ENCODE results near the gene NOP58.
"Not testable (repeated sequence)": the region's sequence is repeated elsewhere in the genome, so short reads cannot be mapped to it uniquely, and the experiment has no call there.

The NOP58 gene

GRCh38 chr2:202265467-202266277 is at the start of gene NOP58:
NOP58 (plus strand) TSS chr2:202265763; CDS start chr2:202265942, 179 bp downstream.
- peak; percentile 73 to 82 for DNase-seq (ENCODE audit: low read depth in 2 of 2)

- no peak for DNase-seq (ENCODE audit: low read depth in 2 of 2)
These were observed 43.7 kb upstream of the NOP58 start for GRCh38 chr2:202221873-202222272.

- DNase-seq (ENCODE audit: low read depth in 2 of 2), result peak in 1 of 2 donors; percentile 7
These were observed 27.8 kb upstream of the NOP58 start for GRCh38 chr2:202237787-202238233.

DNA sequence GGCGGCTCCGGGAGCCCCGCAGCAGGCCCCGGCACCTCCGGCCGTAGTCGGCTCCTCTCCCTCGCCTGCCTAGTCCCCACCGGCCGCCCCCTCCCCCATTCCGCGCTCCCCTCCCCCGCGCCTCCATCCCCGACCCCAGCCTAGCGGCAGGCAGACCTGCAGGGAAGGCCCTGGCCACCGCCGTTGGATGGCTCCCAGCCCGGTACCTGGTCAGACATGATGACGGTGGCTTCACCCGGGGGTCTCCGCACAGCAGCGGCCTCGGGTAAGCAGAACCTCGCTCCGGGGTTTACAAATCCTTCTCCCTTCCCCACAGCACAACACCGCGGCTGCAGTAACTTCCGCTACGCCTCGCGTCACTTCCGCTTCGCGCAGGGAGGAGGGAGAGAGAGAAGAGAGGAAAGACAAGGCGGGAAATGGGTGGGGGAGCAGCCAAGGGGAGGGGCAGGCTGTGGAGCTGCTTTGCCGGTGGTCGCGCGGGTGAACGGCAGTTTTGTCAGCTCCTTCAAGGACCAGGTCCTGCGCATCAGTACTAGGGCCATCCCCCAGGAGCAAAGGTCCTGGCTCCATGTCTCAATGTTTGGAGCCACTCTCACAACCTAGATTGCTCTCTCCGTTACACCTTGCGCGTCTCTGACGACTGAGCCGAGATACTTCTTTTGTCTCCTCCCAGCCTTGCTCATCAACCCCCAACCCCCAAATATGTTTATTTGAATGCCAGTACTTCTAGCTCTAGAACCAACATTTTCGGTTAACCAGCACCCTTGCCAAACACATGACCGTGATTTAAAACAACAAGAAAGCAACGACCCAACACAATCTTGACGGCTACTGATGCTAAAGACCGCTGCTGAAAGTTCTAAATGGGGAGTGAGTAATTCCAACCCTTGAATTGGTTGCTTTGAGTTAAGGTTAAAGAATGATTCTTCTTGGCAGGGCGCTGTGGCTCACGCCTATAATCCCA is 27.0 kb upstream of the NOP58 start, which contains the start of gene SUMO1:
TSS of gene SUMO1 (minus strand) at position 364 of the 964 bp plus-strand sequence. CDS start at position 218, 146 bp downstream.
- peak; percentile 77 to 87 for DNase-seq (ENCODE audit: low read depth in 2 of 2)

- DNase-seq (ENCODE audit: low read depth in 2 of 2), result not testable (repeated sequence)
These were observed 17.9 kb upstream of the NOP58 start for GRCh38 chr2:202247710-202248109.

DNA sequence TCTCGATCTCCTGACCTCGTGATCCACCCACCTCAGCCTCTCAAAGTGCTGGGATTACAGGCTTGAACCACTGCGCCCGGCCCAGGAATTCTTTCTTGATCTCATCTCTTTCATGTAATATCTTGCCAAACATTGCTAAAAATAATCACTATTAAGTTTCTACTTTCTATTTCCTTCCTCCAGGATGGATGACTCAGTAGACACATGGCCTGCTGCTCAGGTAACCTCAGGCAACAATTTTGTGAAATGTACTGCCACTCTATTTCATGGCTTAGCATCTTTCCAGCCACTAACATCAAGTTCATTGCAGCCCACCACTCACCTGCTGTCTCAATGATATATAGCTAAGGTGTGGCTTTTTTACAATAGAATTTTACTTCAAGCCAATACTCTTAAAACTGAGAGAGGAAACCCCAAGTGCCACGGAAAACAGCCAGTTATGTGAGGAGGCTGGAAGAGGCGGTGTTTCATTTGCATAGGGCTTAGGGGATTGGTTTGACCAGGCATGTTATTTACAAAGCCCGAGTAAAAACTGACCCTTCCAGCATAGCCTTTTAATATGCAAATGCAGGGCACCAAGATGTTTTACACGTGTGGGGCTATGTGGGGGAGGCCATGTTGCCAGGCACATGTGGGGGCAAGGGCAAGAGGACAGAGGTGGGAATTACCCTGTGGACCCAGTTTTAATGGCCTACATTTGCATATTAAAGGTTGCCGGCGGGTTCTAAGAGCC is 15.9 kb upstream of the NOP58 start:
- no peak for DNase-seq (ENCODE audit: low read depth in 2 of 2)

GRCh38 chr2:202251494-202251893 is 14.1 kb upstream of the NOP58 start:
- DNase-seq (ENCODE audit: low read depth in 2 of 2), result no peak

DNA sequence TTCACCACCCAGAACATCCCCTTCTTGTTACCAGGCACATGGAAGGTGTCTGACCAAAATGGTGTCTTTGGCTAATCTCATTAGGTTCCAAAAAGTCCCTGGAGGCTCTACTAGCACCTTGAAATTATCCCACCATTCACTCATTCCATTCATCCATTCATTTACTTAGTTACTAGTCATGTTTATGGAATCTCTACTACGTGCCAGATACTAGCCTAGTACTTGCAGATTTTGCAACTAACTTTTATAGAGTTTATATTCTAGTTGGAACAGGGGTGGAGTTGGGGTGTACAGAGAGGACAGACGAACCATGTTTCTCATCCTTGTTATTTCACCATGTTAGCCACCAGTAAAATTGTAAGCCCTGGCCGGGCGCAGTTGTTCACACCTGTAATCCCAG is 4.0 kb upstream of the NOP58 start:
- no peak for DNase-seq (ENCODE audit: low read depth in 2 of 2)

GRCh38 chr2:202267495-202267894 is 1.9 kb downstream of the NOP58 start:
- no peak for DNase-seq (ENCODE audit: low read depth in 2 of 2)

DNA sequence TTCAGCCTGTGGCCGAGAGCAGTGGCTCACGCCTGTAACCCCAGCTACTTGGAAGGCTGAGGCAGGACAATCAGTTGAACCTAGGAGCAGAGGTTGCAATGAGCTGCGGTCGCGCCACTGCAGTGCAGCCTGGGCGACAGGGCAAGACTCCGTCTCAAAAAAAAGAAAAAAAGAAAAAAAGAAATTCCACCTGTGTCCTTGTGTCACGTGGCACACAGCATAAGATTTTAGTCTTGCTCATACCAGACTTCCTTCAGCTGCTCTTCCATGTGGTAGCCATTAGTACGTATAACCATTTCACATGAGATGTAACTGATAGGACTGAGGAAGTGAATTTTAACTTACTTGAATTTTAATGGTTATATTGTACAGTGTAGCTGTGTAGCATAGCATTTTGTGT is 4.0 kb downstream of the NOP58 start:
- DNase-seq (ENCODE audit: low read depth in 2 of 2), result no peak

DNA sequence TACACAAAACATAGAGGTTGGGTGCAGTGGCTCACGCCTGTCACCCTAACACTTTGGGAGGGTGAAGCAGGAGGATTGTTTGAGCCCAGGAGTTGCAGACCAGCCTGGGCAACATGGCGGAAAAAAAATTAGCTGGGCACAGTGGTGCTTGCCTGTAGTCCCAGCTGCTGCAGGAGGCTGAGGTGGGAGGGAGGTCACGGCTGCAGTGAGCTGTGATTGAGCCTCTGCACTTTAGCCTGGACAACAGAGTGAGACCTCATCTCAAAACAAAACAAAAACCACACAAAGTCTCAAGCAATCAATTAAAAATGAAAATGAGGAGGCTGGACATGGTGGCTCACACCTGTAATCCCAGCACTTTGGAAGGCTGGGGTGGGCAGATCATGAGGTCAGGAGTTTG is 4.9 kb downstream of the NOP58 start:
- DNase-seq (ENCODE audit: low read depth in 2 of 2), result no peak

- not testable (repeated sequence) for DNase-seq (ENCODE audit: low read depth in 2 of 2)
These were observed 10.6 kb downstream of the NOP58 start for GRCh38 chr2:202276078-202276720.

DNA sequence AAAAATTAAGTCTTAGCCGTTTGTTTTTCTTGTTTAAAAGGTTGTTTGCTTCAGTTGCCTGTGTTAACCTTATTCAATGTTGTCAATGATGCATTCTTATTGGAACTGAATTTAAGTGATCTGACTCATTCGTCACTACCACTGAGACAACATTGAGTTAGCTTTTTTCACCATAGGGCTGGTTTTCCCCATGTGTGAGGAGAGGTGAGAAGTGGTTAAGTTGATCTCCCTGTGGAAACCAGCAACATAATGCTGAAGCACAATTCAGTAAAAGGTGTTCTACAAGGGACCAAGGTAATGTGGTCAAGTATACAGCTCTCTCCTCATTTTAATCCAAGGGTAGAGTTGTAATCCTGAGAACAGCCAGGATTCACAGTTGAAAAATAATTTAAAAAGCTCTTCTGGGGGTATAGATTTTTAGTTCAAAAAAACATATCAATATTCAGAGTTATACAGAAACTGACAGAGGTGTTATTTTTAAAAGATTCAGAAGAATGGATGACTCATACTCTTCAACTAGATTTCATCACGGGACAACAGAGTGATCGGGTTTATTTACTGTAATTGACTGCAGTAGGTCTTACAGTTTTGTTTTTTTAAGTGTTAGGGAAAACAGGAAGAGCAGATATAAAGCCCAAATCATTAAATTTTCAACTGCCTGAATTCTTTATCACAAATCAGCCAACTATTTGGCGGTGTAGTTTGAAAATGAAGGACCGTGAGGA is 12.6 kb downstream of the NOP58 start:
- DNase-seq (ENCODE audit: low read depth in 2 of 2), result no peak

- no peak for DNase-seq (ENCODE audit: low read depth in 2 of 2)
These were observed 13.4 kb downstream of the NOP58 start for GRCh38 chr2:202278944-202279343.

DNA sequence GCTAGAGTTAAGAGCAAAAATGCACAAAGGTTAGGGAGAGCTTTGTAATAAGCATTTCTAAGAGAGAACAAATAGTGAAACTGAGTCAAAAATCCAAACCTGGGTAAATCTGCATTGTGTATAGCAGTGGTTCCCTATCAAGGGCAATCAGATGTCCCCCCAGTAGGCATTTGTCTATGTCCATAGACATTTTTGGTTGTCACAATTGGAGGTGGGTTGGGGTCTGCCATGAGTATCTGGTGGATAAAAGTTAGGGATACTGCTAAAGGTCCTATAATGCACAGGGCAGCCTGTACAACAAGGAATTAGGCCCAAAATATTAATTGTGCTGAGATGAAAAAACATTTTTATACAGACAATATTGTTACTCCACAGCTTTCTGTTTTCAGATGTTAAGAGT is 21.0 kb downstream of the NOP58 start:
- DNase-seq (ENCODE audit: low read depth in 2 of 2), result no peak

DNA sequence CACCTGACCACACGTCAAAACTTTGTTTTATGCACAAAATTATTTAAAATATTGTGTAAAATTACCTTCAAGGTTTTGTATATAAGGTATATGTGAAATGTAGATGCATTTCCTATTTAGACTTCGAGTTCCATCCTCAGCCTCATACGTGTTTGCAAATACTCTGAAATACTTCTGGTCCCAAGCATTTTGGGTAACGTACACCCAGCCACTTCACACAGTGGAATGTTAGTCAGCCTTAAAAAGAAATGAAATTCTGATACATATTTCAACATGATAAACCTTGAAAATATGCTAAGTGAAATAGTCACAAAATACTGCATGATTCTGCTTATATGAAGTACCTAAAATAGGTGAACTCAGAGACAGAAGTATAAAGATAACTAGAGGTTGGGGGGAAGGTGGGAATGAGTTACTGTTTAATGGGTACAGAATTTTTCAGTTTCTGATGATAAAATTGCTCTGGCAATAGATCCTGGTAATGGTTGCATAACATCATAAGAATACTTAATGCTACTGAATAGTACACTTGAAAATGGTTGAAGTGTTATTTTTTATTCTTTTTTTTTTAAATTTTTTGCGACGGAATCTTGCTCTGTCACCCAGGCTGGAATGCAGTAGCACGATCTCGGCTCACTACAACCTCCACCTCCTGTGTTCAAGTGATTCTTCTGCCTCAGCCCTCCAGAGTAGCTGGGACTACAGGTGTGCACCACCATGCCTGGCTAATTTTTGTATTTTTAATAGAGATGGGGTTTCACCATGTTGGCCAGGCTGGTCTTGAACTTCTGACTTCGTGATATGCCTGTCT is 24.0 kb downstream of the NOP58 start:
- no peak for DNase-seq (ENCODE audit: low read depth in 2 of 2)

DNA sequence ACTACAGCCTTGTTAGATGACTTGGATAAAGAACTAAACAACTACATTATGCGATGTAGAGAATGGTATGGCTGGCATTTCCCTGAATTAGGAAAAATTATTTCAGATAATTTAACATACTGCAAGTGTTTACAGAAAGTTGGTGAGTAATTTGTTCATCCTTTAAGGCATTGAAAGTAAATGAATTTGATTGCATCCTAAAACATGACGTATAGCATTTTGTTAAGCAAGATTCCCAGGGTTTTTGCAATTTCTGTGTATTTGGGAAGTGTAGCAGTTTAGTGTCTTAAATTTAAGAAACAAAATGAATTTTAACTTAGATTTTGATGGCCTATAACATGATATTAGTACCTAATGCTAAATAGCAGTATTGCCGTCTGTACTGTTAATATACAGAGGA is 24.8 kb downstream of the NOP58 start:
- DNase-seq (ENCODE audit: low read depth in 2 of 2), result no peak

DNA sequence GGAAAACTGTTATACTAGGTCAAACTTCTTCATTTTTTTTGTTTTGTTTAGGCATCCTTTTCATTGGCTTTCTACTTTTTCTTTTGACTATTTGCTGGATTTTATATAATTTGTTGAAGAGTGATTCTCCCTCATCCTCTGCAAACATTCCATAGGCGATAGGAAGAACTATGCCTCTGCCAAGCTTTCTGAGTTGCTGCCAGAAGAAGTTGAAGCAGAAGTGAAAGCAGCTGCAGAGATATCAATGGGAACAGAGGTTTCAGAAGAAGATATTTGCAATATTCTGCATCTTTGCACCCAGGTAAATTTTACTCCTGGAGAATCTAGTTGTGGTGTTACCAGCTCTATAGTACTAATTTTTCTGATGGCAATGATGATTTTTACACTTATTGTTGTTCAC is 25.4 kb downstream of the NOP58 start:
- no peak for DNase-seq (ENCODE audit: low read depth in 2 of 2)

DNA sequence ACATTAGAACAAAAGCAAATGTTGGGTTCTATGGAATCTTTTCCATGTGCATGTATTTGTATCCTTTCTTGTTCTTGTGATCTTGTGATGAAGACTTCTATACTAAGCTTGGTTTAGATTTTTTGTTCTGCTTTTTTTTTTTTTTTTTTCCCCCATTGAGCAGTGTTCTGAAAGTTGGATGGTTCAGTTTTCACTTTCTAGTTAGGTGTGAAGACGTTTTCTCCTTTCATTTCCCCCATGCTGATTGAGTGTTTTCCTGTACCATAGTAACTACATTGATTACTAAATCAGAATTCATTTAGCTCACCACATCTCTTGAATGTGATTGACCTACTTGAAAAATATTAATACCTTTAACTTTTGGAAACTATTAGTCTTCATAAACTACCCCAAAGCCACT is 34.1 kb downstream of the NOP58 start:
- DNase-seq (ENCODE audit: low read depth in 2 of 2), result no peak

DNA sequence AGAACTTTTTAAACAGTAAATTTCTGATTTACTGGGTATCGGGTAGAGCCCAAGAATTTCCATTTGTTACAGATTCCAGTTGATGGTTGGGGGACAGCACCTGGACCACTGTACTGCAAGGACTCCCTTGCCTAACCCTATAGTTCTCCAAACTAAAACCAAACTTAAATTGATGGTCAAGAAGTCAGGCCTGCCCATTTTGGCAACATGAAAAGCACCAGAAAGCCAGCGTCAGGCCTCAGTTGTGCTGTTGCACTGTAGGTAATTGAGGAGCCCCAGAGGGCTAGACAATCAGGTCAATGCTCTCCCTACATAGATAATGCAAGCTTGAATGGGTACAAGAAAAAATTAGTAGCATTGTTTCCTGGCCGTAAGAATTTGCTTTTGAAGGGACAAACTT is 40.5 kb downstream of the NOP58 start:
- no peak for DNase-seq (ENCODE audit: low read depth in 2 of 2)

All from stimulated activated CD8-positive, alpha-beta memory T cell treated with anti-CD3 and anti-CD28 coated beads, Interleukin-2, amount 100 ng/mL, for 48 hours (primary cell).